Measurements from ENCODE around the gene GTF2H4.

- TF ChIP-seq EZH2 (IDR thresholded peaks at IDR 0.05) (no peak), POLR2AphosphoS5 (IDR thresholded peaks at IDR 0.05; ENCODE audit: borderline replicate concordance, low read depth, low read length) (no peak), FOXP2 (optimal IDR thresholded peaks at IDR 0.05; ENCODE audit: control extremely low read depth, extremely low read length, insufficient read depth) (no peak)
Measured at GRCh38 chr6:30898750-30899360, 9.2 kb upstream of the GTF2H4 start.
